PC-9 (cell line): ENCODE results near the gene GOT1. TPM values are rescaled to one million over a fixed set of nuclear protein-coding genes. Genes with fewer than 3 reads are reported as not detected.

Experiments used
- BruUV-seq: library from RNA; stranded (reverse); fragments of 400-500 nt; replicated peaks from 2 replicates; lab custom pipeline; 2021; lab: Mats Ljungman, UMichigan
- CTCF ChIA-PET: fragments of 300-600 bp; sonication (Branson Sonifier 250); formaldehyde crosslinking; loops from one replicate; lab custom pipeline; 2022; ENCODE audit warnings: antibody characterized with exemption; lab: Charles Lee
- POLR2A ChIA-PET: fragments of 300-600 bp; sonication (Branson Sonifier 250); formaldehyde crosslinking; loops from one replicate; lab custom pipeline; 2022; ENCODE audit warnings: antibody characterized with exemption; ENCODE audit not compliant: unreplicated experiment; lab: Charles Lee
- DNase-seq, 2 experiments: peaks; one replicate each; pipeline versions ENCODE4 v3.0.0 to v3.0.0-alpha.2; 2015 to 2022; ENCODE audit warnings: mixed read lengths in 1 of 2
- H2AFZ ChIP-seq: fragments of 200-600 bp; sonication (generic); 2 replicates; pipeline ENCODE4 v1.8.1; 2017; ENCODE audit warnings: antibody characterized with exemption
- H3F3A ChIP-seq: fragments of 200-600 bp; sonication (generic); 2 replicates; pipeline ENCODE4 v1.8.1; 2017; ENCODE audit warnings: antibody characterized with exemption, mild to moderate bottlenecking, low read depth; ENCODE audit not compliant: insufficient read depth
- H3K27ac ChIP-seq: fragments of 200-600 bp; sonication (generic); 2 replicates; pipeline ENCODE4 v1.6.1; 2016; ENCODE audit warnings: mixed run types
- H3K27me3 ChIP-seq: fragments of 200-600 bp; sonication (generic); 2 replicates; pipeline ENCODE4 v1.6.1; 2016; ENCODE audit warnings: low read depth, mixed run types; ENCODE audit not compliant: insufficient read depth
- H3K36me3 ChIP-seq: fragments of 200-600 bp; sonication (generic); 2 replicates; pipeline ENCODE4 v1.6.1; 2016; ENCODE audit warnings: low read depth, mixed run types
- H3K4me1 ChIP-seq: fragments of 200-600 bp; sonication (generic); replicated peaks from 2 replicates; pipeline ENCODE4 v1.6.1; 2016; ENCODE audit warnings: mixed run types; ENCODE audit not compliant: insufficient read depth
- H3K4me2 ChIP-seq: fragments of 200-600 bp; sonication (generic); 2 replicates; pipeline ENCODE4 v1.6.1; 2017; ENCODE audit warnings: mixed run types
- H3K4me3 ChIP-seq: fragments of 200-600 bp; sonication (generic); 2 replicates; pipeline ENCODE4 v1.6.1; 2016; ENCODE audit warnings: mixed run types
- H3K79me2 ChIP-seq: fragments of 200-600 bp; sonication (generic); 2 replicates; pipeline ENCODE4 v1.6.1; 2017; ENCODE audit warnings: low read depth, mixed run types
- H3K9me2 ChIP-seq: fragments of 200-600 bp; sonication (generic); 2 replicates; pipeline ENCODE4 v1.8.1; 2017; ENCODE audit warnings: mild to moderate bottlenecking; ENCODE audit not compliant: insufficient read depth
- H3K9me3 ChIP-seq: fragments of 200-600 bp; sonication (generic); 2 replicates; pipeline ENCODE4 v1.8.1; 2016; ENCODE audit warnings: low read depth; ENCODE audit not compliant: insufficient read depth
- H4K20me1 ChIP-seq: fragments of 200-600 bp; sonication (generic); 2 replicates; pipeline ENCODE4 v1.8.1; 2017; ENCODE audit not compliant: insufficient read depth
- EZH2 ChIP-seq: fragments of 200-600 bp; sonication (generic); IDR thresholded peaks from 2 replicates; pipeline ENCODE4 v1.8.0; 2017; ENCODE audit warnings: antibody characterized with exemption, low read depth
- intact Hi-C: fragments of 100-400 bp; cut with micrococcal nuclease; formaldehyde crosslinking; loops from one replicate; pipeline ENCODE4 v1.10.0; 2022; ENCODE audit not compliant: unreplicated experiment
- total RNA-seq: library from RNA; stranded (reverse); gene quantifications from 2 replicates; pipeline ENCODE4 v1.2.3, GENCODE V29; 2021
- TF ChIP-seq, protein P1 (sequence below): fragments of 200-600 bp; sonication (generic); conservative IDR thresholded peaks from 2 replicates; pipeline ENCODE4 v1.6.1; 2017; ENCODE audit warnings: mixed run types, antibody characterized with exemption, mild to moderate bottlenecking, moderate library complexity

The GOT1 gene
- total RNA-seq, 1 experiment from 2014 or later, result 28.6 TPM

DNA sequence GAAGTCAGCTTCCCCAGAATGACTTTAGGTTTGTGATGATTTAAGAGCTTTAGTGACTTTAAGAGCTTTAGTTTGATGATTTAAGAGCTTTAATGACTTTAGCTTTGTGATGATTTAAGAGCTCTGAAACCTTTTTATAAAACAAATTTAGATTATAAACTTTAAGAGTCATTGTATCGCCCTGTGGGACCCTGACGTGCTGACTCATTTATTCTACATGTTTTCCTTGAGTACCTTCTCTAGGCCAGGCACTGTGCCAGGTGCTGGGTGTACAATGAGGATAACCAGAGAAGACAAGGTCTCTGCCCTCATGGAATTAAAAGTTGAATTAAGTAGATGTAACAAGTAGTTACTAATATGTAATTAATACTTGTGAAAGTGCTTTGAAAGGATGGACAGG, 55.9 kb downstream of the GOT1 start:
- no peak overlapping the region for H3K4me2 ChIP-seq
- no peaks in the 10 kb centered on the region for H3K79me2 ChIP-seq
- no peaks in the 10 kb centered on the region for H3K9me2 ChIP-seq
- H3K27ac ChIP-seq, result no peak overlapping the region
- H3K9me3 ChIP-seq, result no peaks in the 10 kb centered on the region
- no peaks in the 10 kb centered on the region for H3F3A ChIP-seq
- H2AFZ ChIP-seq, result no peak overlapping the region
- no peak for DNase-seq
- intact Hi-C loops, result no loop called here
- H4K20me1 ChIP-seq, result no peaks in the 10 kb centered on the region
- no peaks in the 10 kb centered on the region for H3K36me3 ChIP-seq
- no TSS peak for BruUV-seq
- no peaks in the 10 kb centered on the region for H3K4me1 ChIP-seq
- POLR2A ChIA-PET, result no interaction called here
- CTCF ChIA-PET, result no interaction called here
- no peak overlapping the region for H3K4me3 ChIP-seq
- TF ChIP-seq EZH2, result no peak
- TF ChIP-seq, protein P1, sequence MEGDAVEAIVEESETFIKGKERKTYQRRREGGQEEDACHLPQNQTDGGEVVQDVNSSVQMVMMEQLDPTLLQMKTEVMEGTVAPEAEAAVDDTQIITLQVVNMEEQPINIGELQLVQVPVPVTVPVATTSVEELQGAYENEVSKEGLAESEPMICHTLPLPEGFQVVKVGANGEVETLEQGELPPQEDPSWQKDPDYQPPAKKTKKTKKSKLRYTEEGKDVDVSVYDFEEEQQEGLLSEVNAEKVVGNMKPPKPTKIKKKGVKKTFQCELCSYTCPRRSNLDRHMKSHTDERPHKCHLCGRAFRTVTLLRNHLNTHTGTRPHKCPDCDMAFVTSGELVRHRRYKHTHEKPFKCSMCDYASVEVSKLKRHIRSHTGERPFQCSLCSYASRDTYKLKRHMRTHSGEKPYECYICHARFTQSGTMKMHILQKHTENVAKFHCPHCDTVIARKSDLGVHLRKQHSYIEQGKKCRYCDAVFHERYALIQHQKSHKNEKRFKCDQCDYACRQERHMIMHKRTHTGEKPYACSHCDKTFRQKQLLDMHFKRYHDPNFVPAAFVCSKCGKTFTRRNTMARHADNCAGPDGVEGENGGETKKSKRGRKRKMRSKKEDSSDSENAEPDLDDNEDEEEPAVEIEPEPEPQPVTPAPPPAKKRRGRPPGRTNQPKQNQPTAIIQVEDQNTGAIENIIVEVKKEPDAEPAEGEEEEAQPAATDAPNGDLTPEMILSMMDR, result no peak
- H3K27me3 ChIP-seq, result no peaks in the 10 kb centered on the region; the same call in 1 of the 2 replicates

DNA sequence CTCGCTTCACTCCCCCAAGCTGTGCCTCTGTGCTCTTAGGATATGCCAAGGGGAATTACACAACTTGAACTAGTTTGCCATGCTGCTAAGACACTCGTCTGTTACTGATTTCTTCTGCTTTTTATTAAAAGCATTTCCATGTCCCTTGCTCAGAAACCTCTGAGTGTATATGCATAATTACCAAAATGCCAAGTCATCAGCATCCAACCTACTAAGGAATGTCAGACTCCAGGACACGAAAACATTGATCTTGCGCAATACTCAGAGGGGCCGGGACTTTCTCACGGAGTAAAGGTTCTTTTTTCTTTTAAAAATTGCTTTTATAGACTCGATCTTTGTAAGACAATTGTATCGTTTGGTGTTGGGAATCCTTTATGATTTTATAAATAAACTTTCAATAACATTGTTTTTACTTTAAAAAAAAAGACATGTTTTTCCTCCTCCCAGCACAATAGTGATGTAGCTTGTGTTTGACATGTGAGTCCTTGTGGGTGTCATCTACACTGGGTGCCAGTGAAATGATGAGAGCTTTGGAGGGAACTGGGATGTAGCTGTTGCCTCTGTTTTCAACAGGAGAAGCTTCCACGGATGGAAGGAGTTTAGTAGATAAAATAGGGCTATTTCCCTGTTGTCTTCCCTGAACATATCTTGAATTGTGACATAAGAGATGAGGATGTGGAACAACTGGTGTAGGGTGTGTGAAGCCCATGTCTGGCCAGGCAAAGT, 57.7 kb downstream of the GOT1 start:
- intact Hi-C loops, result no loop called here
- H3K9me3 ChIP-seq, result no peaks in the 10 kb centered on the region
- no peaks in the 10 kb centered on the region for H3K4me1 ChIP-seq
- no peak overlapping the region for H3K27ac ChIP-seq
- no peaks in the 10 kb centered on the region for H3K79me2 ChIP-seq
- POLR2A ChIA-PET, result no interaction called here
- no peaks in the 10 kb centered on the region; the same call in 1 of the 2 replicates for H3K27me3 ChIP-seq
- no peak for DNase-seq
- no peak overlapping the region for H3K4me3 ChIP-seq
- CTCF ChIA-PET, result no interaction called here
- H4K20me1 ChIP-seq, result no peaks in the 10 kb centered on the region
- TF ChIP-seq EZH2, result no peak
- TF ChIP-seq, protein P1, result no peak
- no peaks in the 10 kb centered on the region for H3K36me3 ChIP-seq
- no peaks in the 10 kb centered on the region for H3K9me2 ChIP-seq
- H3F3A ChIP-seq, result no peaks in the 10 kb centered on the region
- no TSS peak for BruUV-seq
- no peak overlapping the region for H3K4me2 ChIP-seq
- no peak overlapping the region for H2AFZ ChIP-seq

DNA sequence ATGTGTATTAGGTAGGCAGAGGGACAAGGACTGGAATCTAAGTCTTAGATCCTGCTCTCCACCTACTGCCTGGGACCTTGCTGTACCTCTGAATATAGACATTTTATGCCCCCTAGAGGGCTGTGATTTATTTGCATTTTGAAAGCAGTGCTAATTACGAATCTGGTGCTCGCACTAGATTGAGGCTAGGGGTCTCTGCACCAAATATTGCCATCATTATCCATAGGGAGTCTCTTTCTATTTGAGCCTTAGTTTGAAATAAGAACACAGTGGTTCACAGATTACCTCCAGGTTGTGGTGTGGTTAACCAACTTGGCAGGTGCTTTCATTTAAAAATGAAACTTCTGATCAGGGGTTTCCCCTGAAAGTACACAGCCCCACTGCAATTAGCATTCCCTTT, 59.4 kb downstream of the GOT1 start:
- no peak overlapping the region for H2AFZ ChIP-seq
- H3K9me2 ChIP-seq, result no peaks in the 10 kb centered on the region
- intact Hi-C loops, result no loop called here
- H3K79me2 ChIP-seq, result no peaks in the 10 kb centered on the region
- DNase-seq, result no peak
- TF ChIP-seq, protein P1, result peak; percentile 43; the same call in 1 of the 2 replicates
- no peak for TF ChIP-seq EZH2
- no peaks in the 10 kb centered on the region for H3F3A ChIP-seq
- H3K27me3 ChIP-seq, result no peaks in the 10 kb centered on the region; the same call in 1 of the 2 replicates
- no peaks in the 10 kb centered on the region for H4K20me1 ChIP-seq
- no peak overlapping the region for H3K4me3 ChIP-seq
- POLR2A ChIA-PET, result no interaction called here
- CTCF ChIA-PET, result no interaction called here
- H3K36me3 ChIP-seq, result no peaks in the 10 kb centered on the region
- no peak overlapping the region for H3K27ac ChIP-seq
- BruUV-seq, result no TSS peak
- no peaks in the 10 kb centered on the region for H3K9me3 ChIP-seq
- no peak overlapping the region for H3K4me2 ChIP-seq
- no peaks in the 10 kb centered on the region for H3K4me1 ChIP-seq
